ENCODE data around the gene ATE1. TPM values are rescaled to one million over a fixed set of nuclear protein-coding genes. Genes with fewer than 3 reads are reported as not detected.

The ATE1 gene
- total RNA-seq, 3 donors from 2014 or later, result 25.0 to 46.8 (median 29.5) TPM

DNA sequence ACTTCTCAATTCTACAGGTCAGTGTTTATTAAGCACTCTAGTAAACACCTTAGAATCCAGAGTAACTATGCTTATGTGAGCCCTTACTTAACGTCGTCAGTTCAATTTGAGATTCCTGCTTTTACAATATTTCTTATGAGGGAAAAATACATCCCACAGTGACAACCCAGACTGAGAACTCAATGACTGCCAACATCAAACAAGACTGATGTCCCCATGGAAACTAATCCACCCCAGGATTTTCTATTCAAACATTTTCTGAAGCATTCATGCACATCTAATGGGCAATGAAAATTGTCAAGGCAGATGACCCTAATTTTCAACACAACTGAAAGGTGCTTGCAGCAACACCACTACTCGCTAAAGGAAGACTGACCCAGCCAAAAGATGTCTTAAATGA is 67.0 kb downstream of the ATE1 start:
- Histone ChIP-seq H3K36me3 (no peaks in the 10 kb centered on the region), H3K27ac (no peak overlapping the region), H3K4me1 (no peaks in the 10 kb centered on the region), H3K9me3 (no peaks in the 10 kb centered on the region), H3K27me3 (no peaks in the 10 kb centered on the region), H3K4me3 (no peak overlapping the region)
- no peak for DNase-seq (ENCODE audit: low spot score in 2 of 2)
- intact Hi-C loops (cut with DNase I; ENCODE audit: low total_unique reads), result no loop called here
- TF ChIP-seq POLR2AphosphoS5 (IDR thresholded peaks at IDR 0.05) (no peak), POLR2A (IDR thresholded peaks at IDR 0.05) (no peak)
- TF ChIP-seq, protein P1, sequence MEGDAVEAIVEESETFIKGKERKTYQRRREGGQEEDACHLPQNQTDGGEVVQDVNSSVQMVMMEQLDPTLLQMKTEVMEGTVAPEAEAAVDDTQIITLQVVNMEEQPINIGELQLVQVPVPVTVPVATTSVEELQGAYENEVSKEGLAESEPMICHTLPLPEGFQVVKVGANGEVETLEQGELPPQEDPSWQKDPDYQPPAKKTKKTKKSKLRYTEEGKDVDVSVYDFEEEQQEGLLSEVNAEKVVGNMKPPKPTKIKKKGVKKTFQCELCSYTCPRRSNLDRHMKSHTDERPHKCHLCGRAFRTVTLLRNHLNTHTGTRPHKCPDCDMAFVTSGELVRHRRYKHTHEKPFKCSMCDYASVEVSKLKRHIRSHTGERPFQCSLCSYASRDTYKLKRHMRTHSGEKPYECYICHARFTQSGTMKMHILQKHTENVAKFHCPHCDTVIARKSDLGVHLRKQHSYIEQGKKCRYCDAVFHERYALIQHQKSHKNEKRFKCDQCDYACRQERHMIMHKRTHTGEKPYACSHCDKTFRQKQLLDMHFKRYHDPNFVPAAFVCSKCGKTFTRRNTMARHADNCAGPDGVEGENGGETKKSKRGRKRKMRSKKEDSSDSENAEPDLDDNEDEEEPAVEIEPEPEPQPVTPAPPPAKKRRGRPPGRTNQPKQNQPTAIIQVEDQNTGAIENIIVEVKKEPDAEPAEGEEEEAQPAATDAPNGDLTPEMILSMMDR (IDR thresholded peaks at IDR 0.05), result no peak

GRCh38 chr10:121854809-121855445 is 72.9 kb downstream of the ATE1 start:
- H3K27ac ChIP-seq, result no peak overlapping the region

GRCh38 chr10:121853950-121854349 is 73.9 kb downstream of the ATE1 start:
- no peak for DNase-seq (ENCODE audit: low spot score in 2 of 2)
- Histone ChIP-seq H3K27me3 (no peaks in the 10 kb centered on the region), H3K9me3 (peaks cover 0 to 8% of the 10 kb centered on the region in 2 donors), H3K4me1 (no peaks in the 10 kb centered on the region), H3K36me3 (no peaks in the 10 kb centered on the region), H3K27ac (no peak overlapping the region), H3K4me3 (no peak overlapping the region)
- TF ChIP-seq, protein P1 (IDR thresholded peaks at IDR 0.05), result no peak
- TF ChIP-seq POLR2A (IDR thresholded peaks at IDR 0.05), result no peak
- no peak for TF ChIP-seq POLR2AphosphoS5 (IDR thresholded peaks at IDR 0.05)
- intact Hi-C loops (cut with DNase I; ENCODE audit: low total_unique reads), result no loop called here

More at GRCh38 chr10:121854809-121855445, 72.9 kb downstream of the ATE1 start:
- no peak for TF ChIP-seq POLR2A (IDR thresholded peaks at IDR 0.05)
- TF ChIP-seq, protein P1 (IDR thresholded peaks at IDR 0.05), result no peak
- no peak for TF ChIP-seq POLR2AphosphoS5 (IDR thresholded peaks at IDR 0.05)
- DNase-seq (ENCODE audit: low spot score in 2 of 2), result no peak
- intact Hi-C loops (cut with DNase I; ENCODE audit: low total_unique reads), result no loop called here
- Histone ChIP-seq H3K9me3 (peaks cover 0 to 8% of the 10 kb centered on the region in 2 donors), H3K36me3 (no peaks in the 10 kb centered on the region), H3K4me3 (no peak overlapping the region), H3K27me3 (no peaks in the 10 kb centered on the region), H3K4me1 (no peaks in the 10 kb centered on the region)

- DNase-seq (ENCODE audit: low spot score in 2 of 2), result no peak
- intact Hi-C loops (cut with DNase I; ENCODE audit: low total_unique reads), result no loop called here
- Histone ChIP-seq H3K36me3 (no peaks in the 10 kb centered on the region), H3K27me3 (no peaks in the 10 kb centered on the region), H3K9me3 (peaks cover 0 to 8% of the 10 kb centered on the region in 2 donors), H3K4me3 (no peak overlapping the region), H3K27ac (no peak overlapping the region), H3K4me1 (no peaks in the 10 kb centered on the region)
- TF ChIP-seq POLR2A (IDR thresholded peaks at IDR 0.05), result no peak
- TF ChIP-seq, protein P1 (IDR thresholded peaks at IDR 0.05), result no peak
- TF ChIP-seq POLR2AphosphoS5 (IDR thresholded peaks at IDR 0.05), result no peak
Observed at GRCh38 chr10:121851786-121852185, 76.0 kb downstream of the ATE1 start.

DNA sequence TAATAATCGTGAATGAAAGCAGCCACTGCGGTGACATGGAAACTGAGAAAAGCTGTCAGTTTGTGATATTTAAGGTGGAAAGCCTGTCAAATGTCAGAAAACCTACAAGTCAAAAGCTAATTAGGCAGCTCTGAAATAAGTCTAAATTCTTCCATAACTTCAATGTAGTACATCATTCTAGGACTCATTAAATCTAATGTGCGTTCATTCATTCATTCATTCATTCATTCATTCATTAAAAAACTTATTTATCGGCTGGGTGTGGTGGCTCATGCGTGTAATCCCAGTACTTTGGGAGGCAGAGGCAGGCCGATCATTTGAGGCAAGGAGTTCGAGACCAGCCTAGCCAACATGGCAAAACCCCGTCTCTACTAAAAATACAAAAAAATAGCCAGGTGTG is 79.7 kb downstream of the ATE1 start:
- Histone ChIP-seq H3K4me1 (no peaks in the 10 kb centered on the region), H3K4me3 (no peak overlapping the region), H3K27me3 (no peaks in the 10 kb centered on the region), H3K9me3 (peaks cover 0 to 4% of the 10 kb centered on the region in 2 donors), H3K27ac (no peak overlapping the region), H3K36me3 (peaks cover 6% of the 10 kb centered on the region)
- TF ChIP-seq POLR2AphosphoS5 (IDR thresholded peaks at IDR 0.05) (no peak), POLR2A (IDR thresholded peaks at IDR 0.05) (no peak)
- TF ChIP-seq, protein P1 (IDR thresholded peaks at IDR 0.05), result no peak
- no peak for DNase-seq (ENCODE audit: low spot score in 2 of 2)
- intact Hi-C loops (cut with DNase I; ENCODE audit: low total_unique reads), result no loop called here

Measured in breast epithelium (tissue), 4 donors.